HepG2 (cell line): ENCODE results near the gene WWP2. TPM values are rescaled to one million over a fixed set of nuclear protein-coding genes. Genes with fewer than 3 reads are reported as not detected.
A peak's percentile ranks its signal among the peaks of the same experiment; 100 is the strongest.

Source experiments
- AFF4 ChIP-seq: sonication (generic); formaldehyde crosslinking; IDR thresholded peaks from 2 replicates; pipeline ENCODE4 v1.4.0; 2020; ENCODE audit warnings: missing genetic modification reagents
- AHDC1 ChIP-seq: sonication (generic); formaldehyde crosslinking; IDR thresholded peaks from 2 replicates; pipeline ENCODE4 v1.5.1; 2020; ENCODE audit warnings: mild to moderate bottlenecking, missing genetic modification reagents, borderline replicate concordance
- BORCS8-MEF2B ChIP-seq: sonication (generic); formaldehyde crosslinking; IDR thresholded peaks from 2 replicates; pipeline ENCODE4 v1.8.0; 2022; ENCODE audit warnings: mild to moderate bottlenecking, missing genetic modification reagents
- CAMTA2 ChIP-seq: sonication (generic); formaldehyde crosslinking; IDR thresholded peaks from 2 replicates; pipeline ENCODE4 v1.4.0; 2020; ENCODE audit warnings: mild to moderate bottlenecking, missing genetic modification reagents, borderline replicate concordance
- CSRNP2 ChIP-seq: sonication (generic); formaldehyde crosslinking; conservative IDR thresholded peaks from 2 replicates; pipeline ENCODE4 v1.8.0; 2022; ENCODE audit warnings: low read depth, missing genetic modification reagents
- ESRRA ChIP-seq: sonication (generic); formaldehyde crosslinking; IDR thresholded peaks from 2 replicates; pipeline ENCODE4 v1.5.1; 2020; ENCODE audit warnings: mild to moderate bottlenecking, low read depth, missing genetic modification reagents
- HNF1B ChIP-seq: sonication (generic); formaldehyde crosslinking; IDR thresholded peaks from 2 replicates; pipeline ENCODE4 v1.5.1; 2020; ENCODE audit warnings: mild to moderate bottlenecking, moderate library complexity, missing genetic modification reagents
- KLF13 ChIP-seq: sonication (generic); formaldehyde crosslinking; IDR thresholded peaks from 2 replicates; pipeline ENCODE4 v1.4.0; 2020; ENCODE audit warnings: mild to moderate bottlenecking, missing genetic modification reagents
- NR2F1 ChIP-seq, 2 experiments: fragments of 450-650 bp in 1 of 2; formaldehyde crosslinking in 1 of 2; IDR thresholded peaks; 2 replicates each; pipeline versions ENCODE4 v1.5.0 to v1.6.1; 2016 to 2020; ENCODE audit warnings: mild to moderate bottlenecking in 1 of 2, missing compliant biosample characterization in 1 of 2, missing genetic modification reagents in 1 of 2, moderate library complexity in 1 of 2
- REXO4 ChIP-seq: sonication (generic); formaldehyde crosslinking; IDR thresholded peaks from 2 replicates; pipeline ENCODE4 v1.8.0; 2022; ENCODE audit warnings: missing genetic modification reagents, mild to moderate bottlenecking, borderline replicate concordance
- RXRA ChIP-seq: sonication (generic); formaldehyde crosslinking; IDR thresholded peaks from 2 replicates; pipeline ENCODE4 v1.5.1; 2020; ENCODE audit warnings: missing genetic modification reagents
- ZFP36 ChIP-seq: fragments of 150-350 bp; IDR thresholded peaks from 2 replicates; pipeline ENCODE4 v1.6.1; 2018; ENCODE audit warnings: borderline replicate concordance, low read length, low read depth; ENCODE audit not compliant: partially characterized antibody
- ZFP82 ChIP-seq: sonication (generic); formaldehyde crosslinking; IDR thresholded peaks from 2 replicates; pipeline ENCODE4 v1.5.1; 2020; ENCODE audit warnings: mild to moderate bottlenecking, missing genetic modification reagents, borderline replicate concordance
- ZNF530 ChIP-seq: sonication (generic); formaldehyde crosslinking; IDR thresholded peaks from 2 replicates; pipeline ENCODE4 v1.5.0; 2020; ENCODE audit warnings: low read depth, mild to moderate bottlenecking, missing genetic modification reagents
- polyA plus RNA-seq, 8 experiments: library from polyadenylated mRNA; depleted of rRNA in 3 of 8; stranded (reverse) in 7 of 8; unstranded in 1 of 8; fragments of >200 nt; fragmentation: Illumina TruSeq in 4 of 8; extraction: Trizol in 4 of 8; gene quantifications; 2 replicates each; pipeline versions ENCODE4 v1.2.1 to v1.2.3, GENCODE V29; 2011 to 2016; ENCODE audit warnings: low read depth in 4 of 8, missing spikeins in 1 of 8, mixed read lengths in 1 of 8; ENCODE audit not compliant: insufficient read depth in 1 of 8
- total RNA-seq, 5 experiments: library from RNA; depleted of rRNA; stranded (reverse); fragments of >200 nt; fragmentation: Illumina TruSeq; extraction: Trizol; gene quantifications; 2 replicates each; pipeline ENCODE4 v1.2.3, GENCODE V29; 2016; ENCODE audit warnings: low read depth in 1 of 5

Gene WWP2
- total and polyA plus RNA-seq, 2 of the 13 experiments (the other 11 are each of a cell fraction or from before 2014, with no cell fraction given) = 11.4 to 28.2 TPM

- TF ChIP-seq AFF4 (CRISPR knock-in tag) = peak; percentile 85; the same call in 1 of the 2 replicates
- TF ChIP-seq RXRA (CRISPR knock-in tag) = peak; percentile 64; the same call in 1 of the 2 replicates
- no peak for TF ChIP-seq REXO4 (CRISPR knock-in tag)
- no peak for TF ChIP-seq ZNF530 (CRISPR knock-in tag)
- no peak for TF ChIP-seq CSRNP2
- TF ChIP-seq NR2F1 (CRISPR knock-in tag; IDR thresholded peaks at IDR 0.05) = peak in 1 of 2 experiments; percentile 25; a peak in 1 of 4 replicates
- no peak for TF ChIP-seq ESRRA (CRISPR knock-in tag)
- peak; percentile 48; the same call in 1 of the 2 replicates for TF ChIP-seq HNF1B (CRISPR knock-in tag)
- TF ChIP-seq AHDC1 = no peak
- no peak for TF ChIP-seq KLF13 (CRISPR knock-in tag)
- TF ChIP-seq ZFP82 (CRISPR knock-in tag) = no peak
- TF ChIP-seq BORCS8-MEF2B (CRISPR knock-in tag) = no peak
- no peak for TF ChIP-seq ZFP36
- TF ChIP-seq CAMTA2 (CRISPR knock-in tag) = 0 out of 2 replicates have a peak, but pooled peaks have one; percentile 46
These were observed 36.4 kb upstream of the WWP2 start (continued) for GRCh38 chr16:69725480-69726312.
